HCEC 1CT (cell line): ENCODE measurements around the gene NONO.
"Not testable (repeated sequence)": the region's sequence is repeated elsewhere in the genome, so short reads cannot be mapped to it uniquely, and the experiment has no call there.

Experiments used
- DNase-seq: peaks from one replicate; pipeline ENCODE4 v3.0.0-alpha.2; 2017

The NONO gene, protein sequence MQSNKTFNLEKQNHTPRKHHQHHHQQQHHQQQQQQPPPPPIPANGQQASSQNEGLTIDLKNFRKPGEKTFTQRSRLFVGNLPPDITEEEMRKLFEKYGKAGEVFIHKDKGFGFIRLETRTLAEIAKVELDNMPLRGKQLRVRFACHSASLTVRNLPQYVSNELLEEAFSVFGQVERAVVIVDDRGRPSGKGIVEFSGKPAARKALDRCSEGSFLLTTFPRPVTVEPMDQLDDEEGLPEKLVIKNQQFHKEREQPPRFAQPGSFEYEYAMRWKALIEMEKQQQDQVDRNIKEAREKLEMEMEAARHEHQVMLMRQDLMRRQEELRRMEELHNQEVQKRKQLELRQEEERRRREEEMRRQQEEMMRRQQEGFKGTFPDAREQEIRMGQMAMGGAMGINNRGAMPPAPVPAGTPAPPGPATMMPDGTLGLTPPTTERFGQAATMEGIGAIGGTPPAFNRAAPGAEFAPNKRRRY

DNA sequence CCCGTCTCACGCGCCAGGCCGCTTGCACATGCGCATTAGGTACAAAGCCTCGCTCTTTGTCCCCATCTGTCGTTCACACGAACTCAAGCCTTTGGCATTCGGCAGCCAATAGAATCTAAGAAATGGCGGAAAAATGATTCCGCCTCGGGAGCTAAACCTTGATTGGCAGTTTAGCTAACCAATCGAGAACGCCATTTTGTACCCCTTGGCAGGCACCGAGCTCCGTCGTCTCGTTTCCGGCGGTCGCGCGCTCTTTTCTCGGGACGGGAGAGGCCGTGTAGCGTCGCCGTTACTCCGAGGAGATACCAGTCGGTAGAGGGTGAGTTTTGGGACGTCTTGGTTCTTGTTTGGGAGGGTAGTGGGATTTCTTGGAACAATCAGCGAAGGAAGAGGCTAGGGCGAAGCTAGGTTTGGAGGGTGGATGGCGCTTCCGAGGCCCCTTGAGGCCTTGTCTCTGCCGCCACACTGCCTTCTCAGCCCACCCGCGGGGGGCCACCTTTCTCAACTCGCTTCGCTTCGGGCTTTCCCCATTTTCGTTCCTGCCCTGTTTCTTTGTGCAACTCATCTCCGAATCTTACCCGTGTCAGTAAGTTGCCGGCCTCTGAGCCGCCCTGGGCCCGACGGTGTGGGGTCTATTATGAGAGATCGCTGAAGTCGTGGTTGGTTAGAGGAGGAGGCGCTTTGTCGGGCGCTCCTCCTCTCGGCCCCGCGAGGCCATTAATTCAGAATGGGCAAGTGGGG lies at the start of gene NONO:
Gene NONO, plus strand, starts transcription at position 233 of the 741 bp plus-strand sequence. CDS start 7,003 bp downstream, outside the sequence.
- peak; percentile 94 for DNase-seq

DNA sequence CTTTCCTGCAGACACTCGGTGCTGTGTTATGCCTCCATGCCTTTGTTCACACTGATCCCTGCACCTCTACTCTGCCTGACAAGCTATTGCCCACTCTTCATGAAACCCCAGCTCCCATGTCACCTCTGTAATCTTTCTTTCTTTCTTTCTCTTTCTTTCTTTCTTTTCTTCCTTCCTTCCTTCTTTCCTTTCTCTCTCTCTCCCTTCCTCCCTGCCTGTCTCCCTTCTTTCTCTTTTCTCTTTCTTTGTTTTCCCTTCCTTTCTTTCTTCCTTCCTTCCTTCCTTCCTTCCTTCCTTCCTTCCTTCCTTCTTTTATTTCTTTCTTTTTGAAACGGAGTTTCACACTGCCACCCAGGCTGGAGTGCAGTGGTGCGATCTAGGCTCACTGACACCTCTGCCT lies 48.0 kb upstream of the NONO start:
- DNase-seq = no peak

DNA sequence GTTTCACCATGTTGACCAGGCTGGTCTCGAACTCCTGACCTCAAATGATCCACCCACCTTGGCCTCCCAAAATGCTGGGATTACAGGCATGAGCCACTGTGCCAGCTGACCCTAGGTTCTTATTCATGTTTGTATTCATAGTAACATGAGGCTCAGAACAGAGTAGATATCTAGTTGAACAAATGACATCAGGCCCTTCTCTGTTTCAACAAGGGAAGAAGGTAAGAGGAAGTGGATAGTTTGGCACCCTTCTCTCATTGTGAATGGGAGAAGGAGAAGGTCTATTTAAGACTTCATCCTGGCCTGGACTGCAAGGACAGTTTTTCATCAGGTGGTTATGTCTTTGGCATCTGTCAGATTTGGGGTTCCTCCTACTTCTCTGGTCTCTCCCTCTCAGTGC lies 46.6 kb upstream of the NONO start:
- no peak for DNase-seq

DNA sequence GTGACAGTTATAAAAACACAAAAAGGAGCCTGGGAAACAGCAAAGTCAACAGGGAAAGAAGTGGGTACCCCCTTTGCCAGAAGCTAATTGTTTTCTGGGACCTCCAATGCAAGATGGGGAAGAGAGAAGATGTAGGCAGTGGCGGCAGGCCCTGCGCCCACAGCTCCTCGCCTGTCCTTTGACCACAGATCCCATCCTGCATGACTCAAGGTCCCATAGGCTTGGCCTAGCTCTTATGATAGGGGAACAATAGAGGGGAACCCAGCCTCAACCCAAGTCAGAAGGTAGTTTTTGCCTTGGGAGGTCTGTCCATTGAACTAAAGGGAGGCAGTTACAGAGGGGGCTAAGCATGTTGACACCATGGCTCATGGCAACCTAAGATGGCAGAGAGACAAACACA lies 43.7 kb upstream of the NONO start:
- no peak for DNase-seq

DNA sequence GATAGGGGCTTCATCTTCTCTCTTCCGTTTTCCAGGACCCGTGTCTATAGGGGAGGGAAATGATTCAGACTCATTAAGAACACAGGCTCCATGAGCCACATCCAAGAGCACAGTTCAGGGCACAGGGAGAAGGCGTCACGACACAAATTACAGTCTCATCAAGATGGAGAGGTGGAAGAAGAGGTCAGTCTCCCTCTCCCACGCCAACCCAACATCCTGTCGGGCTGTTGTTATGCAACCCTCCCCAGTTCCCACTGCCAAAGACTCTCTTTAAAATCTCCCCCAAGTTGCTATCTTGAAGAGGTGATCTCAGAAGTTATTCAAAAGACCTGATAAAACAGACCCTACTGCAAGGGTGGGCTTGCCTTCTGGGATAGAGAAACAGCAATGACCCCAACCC lies 42.1 kb upstream of the NONO start:
- DNase-seq = no peak

DNA sequence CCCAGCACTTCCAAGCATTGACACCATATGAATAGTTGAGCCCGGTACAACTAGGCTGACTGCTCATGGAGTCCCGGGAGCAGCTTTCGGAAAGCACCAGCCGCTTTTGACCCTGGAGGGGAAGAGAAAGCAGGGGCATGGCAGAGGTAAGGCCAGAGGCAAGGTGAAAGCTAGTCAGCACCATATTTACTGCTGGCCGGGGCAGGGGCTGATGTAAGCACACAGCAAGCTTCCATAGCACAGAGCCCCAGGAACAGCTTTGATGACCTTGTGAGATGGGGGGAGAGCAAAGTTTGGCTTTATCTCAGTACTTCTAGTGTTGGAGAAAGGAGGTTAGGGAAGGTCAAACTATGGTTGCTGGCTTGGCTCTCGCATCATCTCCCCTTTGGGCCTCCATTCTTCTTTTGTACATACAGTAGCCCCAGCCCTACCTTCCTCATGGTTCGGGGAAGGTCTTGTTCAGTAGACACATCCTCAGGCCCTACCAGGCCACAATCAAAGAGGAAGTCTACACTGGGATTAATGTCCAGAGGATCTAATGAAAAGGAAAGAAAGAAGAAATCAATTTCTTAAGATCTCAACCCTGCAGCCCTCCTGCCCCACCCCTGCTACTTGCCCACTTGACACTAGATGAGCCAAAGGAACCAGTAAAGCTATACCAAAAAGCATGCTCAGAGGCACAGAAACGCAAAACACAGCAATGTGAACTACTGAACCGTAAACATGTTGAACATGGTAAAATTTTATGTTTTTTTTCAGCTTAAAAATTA lies 38.9 kb upstream of the NONO start:
- no peak for DNase-seq

DNA sequence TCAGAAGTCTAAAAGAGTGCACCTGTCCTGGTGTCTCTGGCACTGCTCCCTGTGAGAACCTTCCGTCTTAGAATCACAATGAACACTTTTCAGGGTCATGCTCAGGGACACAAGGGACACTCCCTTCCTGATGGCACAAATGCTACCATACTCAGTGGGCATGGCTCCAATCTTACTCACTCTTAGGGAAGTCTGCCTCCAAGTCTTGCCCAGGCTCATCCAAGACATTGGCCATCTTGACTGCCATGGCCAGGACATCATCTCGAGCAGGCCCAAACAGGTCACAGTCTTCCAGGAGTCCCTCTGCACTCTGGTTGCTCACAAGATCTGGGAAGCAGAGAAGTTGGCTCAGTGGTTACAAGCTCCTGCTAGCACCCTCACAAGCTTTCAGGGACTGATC lies 38.3 kb upstream of the NONO start:
- DNase-seq = no peak

DNA sequence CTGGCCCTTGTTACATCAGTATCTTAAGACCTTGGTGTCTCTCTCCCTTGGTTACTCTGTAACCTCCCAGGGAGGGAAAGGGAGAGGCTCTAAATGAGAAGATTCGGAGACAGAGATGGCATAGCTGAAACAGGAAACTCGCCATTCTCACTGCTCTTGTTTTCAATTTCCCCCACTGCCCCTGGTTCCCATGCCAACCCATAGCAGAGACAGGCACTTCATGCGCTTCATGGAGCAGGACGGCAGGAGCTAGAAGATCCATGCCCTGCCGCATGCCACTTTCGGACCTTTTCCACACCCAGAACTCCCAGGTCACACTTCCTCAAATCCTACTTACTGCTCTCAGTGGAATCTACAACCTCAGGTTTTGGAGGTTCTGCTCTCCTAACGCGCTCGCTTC lies 32.6 kb upstream of the NONO start:
- no peak for DNase-seq

DNA sequence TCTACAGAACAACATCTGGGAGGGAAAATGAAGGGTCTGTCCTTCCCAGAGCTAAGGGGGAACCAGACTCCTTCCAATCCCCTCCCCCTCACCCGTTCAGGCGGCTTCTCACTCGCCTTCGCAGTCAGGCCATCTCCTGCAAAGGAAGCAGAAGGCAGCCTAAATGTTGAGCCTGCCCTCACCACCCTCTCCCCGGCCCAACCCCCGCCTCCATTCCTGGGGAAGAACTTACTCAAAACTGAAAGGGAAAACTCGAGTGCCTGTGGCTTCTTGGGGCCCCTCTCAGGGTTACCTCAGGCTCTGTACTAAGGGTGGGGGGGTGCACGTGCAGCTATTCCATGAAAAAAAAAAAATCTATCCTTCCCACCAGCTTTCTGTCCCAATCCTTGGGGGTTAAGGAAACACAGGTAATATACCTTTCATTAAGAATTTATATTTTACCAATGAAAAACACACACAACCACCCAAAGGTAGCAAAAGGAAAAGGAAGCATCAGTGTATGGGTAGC lies 31.9 kb upstream of the NONO start:
- DNase-seq = no peak

DNA sequence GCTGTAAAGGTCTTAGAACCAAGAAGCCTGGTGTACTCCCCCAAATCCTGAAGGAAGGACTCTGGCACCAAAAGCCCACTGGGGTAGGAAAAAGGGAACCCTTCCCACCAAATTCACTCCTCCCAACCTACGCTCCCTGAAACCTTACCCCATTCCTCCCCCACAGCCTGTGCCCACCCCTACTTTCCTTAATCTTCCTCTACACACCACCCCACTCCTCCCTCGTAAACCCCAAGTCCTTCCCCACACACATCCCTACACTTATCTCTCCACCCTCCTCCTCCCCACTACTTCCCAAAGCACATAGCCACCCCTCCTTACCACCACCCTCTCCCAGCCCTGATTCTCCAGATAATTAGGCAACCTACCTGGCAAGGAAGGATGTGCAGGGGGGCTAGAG lies 31.2 kb upstream of the NONO start:
- no peak for DNase-seq

DNA sequence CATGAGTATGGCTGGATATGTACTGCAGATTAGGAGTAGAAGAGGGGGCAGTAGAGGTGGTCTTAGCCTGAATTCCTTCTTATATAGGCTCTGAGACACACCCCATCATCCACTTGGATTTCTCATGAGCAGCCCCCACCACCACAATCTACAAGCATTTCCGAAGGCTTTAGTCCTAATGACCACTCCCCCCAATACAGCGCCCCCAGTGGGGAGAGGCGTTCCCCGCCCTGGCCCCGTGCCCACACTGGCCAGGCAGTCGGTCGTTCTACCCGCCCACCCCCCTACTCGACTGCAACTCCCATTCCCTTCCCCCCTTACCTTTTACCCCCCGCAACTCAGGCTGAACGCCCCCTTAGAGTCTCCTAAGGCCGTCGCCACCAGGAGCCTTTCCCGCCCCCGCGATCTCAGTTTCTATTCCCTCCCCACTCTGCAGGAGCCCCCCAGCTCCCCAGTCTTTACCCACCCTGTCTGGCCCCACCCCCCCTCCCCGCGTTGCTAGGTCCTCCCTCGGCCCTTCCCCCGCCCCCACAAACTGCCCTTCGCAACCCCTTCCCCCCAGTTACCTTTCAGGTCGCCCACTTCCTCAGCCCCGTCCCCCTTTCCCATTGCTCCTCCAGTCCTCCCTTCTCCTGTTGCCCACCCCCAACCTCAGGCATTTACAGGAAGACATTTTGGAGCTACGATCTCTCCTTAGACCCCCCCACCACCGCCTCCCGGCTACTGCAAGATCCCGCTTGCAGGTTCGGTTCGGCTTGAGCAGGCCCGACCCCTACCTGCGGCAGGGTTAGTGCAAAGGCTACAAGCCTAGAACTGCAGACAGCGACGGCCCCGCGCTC lies 30.0 kb upstream of the NONO start:
- peak; percentile 27 for DNase-seq

DNA sequence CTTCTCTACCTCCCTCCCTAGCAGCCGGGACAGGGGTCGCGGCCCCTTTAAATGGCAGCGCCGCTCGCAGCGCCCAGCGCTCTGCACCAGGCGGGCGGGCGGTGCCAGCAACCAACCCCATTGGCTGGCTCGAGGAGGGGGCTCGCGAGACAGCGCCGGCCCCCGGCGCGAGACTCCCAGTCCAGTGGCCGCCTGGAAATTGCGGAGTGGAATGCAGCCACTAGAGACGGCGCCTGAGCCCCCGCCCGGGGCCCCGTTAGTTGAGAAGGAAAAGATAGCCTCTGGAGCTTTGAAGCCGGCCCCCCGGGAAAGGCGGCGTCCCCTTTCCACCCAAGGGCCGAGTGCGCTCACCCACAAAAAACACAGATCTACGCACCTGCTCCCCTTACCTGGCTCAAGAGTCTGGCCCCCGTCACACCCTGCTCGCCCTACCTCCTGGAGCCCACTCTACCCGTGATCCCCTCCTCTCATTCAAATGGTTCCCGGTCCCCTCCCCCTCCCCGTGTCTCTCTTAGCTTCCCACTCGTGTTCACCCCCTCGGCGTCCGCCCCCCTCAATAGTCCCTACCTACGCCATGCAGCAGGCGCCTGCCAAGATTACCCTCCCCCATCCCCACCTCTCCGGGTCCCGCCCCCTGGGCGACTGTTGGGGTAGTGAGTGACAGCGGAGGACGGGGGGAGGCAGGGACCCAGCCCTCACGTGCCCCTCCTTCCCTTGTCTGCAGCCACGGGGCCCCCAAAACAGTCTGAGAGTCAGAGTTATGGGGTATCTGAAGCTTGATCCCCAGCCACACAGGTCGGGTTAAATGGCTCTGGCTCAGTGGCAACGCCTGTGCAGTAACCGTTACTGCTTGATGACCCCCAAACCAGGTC lies 29.1 kb upstream of the NONO start, which contains the start of gene ZMYM3:
Gene ZMYM3, minus strand, starts transcription at position 49 of the 872 bp plus-strand sequence. CDS start 885 bp downstream, outside the sequence.
- DNase-seq = peak; percentile 74

DNA sequence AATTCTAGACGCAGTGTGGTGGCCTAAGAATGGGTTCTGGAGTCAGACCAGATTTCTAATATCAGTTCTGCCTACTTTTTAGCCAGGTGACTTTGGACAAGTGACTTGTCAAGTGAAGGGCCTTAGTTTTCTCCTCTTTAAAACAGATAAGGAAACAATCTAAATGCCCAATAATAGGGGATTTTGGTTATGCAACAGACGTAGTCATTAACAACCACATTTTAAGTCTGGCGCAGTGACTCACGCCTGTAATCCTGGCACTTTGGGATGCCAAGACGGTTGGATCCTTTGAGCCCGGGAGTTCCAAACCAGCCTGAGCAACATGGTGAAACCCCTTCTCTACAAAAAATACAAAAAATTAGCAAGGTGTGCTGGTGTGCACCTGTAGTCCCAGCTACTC lies 27.4 kb upstream of the NONO start:
- DNase-seq = peak; percentile 45

DNA sequence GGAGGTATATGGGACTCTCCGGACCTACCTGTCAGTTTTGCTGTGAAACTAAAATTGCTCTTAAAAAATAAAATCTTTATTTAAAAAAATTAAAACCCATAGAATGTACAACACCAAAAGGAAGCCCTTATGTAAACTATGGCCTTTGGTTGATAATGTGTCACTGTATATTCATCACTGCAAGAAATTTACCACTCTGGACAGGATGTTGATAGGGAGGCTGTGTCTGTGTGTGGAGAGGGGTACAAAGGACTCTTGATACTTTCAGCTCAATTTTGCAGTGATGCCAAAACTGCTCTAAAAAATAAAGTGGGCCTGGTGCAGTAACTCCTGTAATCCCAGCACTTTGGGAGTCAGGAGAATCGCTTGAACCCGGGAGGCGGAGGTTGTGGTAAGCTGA lies 26.6 kb upstream of the NONO start:
- peak; percentile 23 for DNase-seq

DNA sequence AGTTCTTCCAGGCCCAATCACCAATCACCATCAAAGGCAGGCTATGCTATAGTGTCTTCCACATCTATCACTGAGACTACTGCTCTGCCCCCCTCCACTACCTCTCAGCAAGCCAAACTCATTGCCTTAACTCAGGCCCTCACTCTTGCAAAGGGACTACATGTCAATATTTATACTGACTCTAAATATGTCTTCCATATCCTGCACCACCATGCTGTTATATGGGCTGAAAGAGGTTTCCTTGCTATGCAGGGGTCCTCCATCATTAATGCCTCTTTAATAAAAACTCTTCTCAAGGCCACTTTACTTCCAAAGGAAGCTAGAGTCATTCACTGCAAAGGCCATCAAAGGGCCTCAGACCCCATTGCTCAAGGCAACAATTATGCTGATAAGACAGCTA lies 14.8 kb upstream of the NONO start:
- not testable (repeated sequence) for DNase-seq

DNA sequence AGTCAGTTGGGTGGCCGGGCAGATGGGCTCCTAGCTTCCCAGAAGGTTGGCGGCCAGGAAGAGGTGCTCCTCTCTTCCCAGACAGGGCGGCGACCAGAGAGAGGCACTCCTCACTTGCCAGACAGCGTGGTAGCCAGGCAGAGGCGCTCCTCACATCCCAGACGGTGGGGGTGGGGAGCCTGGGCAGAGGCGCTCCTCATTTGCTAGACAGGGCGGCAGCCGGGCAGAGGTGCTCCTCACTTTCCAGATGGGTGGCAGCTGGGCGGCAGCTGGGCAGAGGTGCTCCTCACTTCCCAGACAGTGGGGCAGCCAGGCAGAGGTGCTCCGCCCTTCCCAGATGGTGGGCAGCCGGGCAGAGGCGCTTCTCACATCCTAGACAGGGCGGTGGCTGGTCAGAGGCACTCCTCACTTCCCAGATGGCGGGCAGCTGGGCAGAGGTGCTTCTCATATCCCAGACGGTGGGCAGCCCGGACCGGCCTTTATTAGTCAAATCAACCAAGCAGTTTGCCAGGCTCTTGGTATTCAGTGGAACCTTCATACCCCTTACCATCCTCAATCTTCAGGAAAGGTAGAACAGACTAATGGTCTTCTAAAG lies 13.5 kb upstream of the NONO start:
- DNase-seq = no peak

DNA sequence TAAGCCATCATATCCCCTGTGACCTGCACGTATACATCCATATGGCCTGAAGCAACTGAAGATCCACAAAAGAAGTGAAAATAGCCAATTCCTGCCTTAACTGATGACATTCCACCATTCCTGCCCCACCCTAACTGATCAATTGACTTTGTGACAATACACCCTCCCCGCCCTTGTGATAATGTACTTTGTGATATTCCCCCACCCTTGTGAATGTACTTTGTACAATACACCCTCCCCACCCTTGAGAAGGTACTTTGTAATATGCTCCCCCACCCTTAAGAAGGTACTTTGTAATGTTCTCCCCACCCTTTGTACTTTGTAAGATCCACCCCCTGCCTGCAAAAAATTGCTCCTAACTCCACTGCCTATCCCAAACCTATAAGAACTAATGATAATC lies 11.1 kb upstream of the NONO start:
- DNase-seq = not testable (repeated sequence)

DNA sequence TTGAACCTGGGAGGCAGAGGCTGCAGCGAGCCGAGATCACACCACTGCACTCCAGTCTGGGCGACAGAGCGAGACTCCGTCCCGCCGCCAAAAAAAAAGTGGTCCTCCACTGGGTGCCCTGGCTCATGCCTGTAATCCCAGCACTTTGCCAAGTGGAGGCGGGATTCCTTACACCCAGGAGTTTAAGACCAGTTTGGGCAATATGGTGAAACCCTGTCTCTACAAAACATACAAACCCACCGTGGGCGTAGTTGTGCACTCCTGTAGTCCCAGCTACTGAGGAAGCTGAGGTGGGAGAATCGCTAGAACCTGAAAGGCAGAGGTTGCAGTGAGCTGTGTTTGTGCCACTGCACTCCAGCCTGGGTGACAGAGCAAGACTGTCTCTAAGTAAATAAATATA lies 2.1 kb upstream of the NONO start:
- DNase-seq = not testable (repeated sequence)

DNA sequence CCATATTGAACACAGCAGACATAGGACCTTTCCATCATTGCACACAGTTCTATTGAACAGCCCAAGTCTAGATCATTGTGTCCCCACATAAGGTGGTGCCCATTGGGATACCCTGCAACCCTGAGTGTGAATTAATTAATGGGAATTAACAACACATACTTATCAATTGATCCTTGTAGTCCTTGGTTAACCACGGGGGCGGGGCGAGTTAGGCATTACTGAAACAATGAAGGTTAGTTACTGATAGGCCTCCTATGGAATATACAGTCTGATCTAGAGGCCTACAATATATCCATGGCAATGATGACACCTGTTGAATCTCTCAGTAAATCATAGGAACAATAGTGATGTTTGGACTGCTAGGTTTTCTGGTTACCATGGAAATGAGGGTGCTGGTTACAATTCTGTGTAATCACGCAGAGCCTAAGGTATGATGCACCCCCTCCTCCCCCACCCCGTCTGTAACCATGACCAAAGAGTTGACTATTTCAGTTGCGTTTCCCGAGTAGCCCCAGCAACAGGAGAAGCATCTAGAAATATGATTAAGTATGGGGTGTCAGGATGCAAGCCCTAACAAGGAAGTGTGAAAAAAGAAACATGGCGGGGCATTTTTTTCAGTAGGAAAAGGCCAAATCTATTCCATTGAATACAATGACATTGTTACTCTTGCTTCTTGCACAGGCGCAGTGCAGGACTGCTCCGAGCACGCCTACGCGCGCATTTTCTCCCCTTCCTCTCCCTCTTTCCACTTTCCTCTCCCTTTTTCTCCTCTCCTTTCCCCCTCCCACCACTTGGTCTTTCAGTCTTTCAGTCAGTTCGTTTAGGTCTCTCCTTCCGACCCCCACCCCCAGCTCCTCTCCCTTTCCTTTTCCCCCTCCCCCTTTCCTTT lies 677 bp upstream of the NONO start:
- no peak for DNase-seq

DNA sequence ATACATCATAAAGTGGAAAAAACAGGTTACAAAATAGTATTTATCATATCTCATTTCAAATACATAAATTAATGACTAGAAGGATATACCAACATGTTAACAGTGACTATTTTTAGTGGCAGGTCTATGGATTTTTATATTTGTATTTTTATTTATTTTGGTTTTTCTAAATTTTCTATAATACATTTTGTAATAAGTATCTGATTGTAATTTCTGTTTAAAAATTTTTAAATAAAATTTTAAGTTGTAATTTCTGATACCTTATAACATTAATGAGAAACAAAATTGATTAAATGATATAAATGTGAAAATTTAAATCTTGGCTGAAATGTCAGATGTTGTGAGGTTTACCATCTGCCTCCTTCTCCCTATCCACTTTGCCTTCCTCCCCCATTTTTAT lies 2.5 kb downstream of the NONO start:
- DNase-seq = no peak
